Prostate gland (tissue), 2 donors: ENCODE results near the gene HDAC4.

Source experiments
- CTCF ChIP-seq, 4 experiments: fragments of 200-600 bp in 2 of 4; fragments of 450-650 bp in 2 of 4; sonication (generic) in 2 of 4; IDR thresholded peaks; 1 replicate in 3 of 4; 2 replicates in 1 of 4; pipeline ENCODE4 v1.5.1; 2016 to 2019; ENCODE audit warnings: antibody characterized with exemption in 4 of 4, mild to moderate bottlenecking in 2 of 4, moderate library complexity in 2 of 4
- POLR2A ChIP-seq: fragments of 450-650 bp; IDR thresholded peaks from one replicate; pipeline ENCODE4 v1.6.1; 2016; ENCODE audit warnings: antibody characterized with exemption, mild to moderate bottlenecking
- POLR2AphosphoS5 ChIP-seq: sonication (generic); formaldehyde crosslinking; IDR thresholded peaks from one replicate; pipeline ENCODE4 v1.6.1; 2017; ENCODE audit warnings: antibody characterized with exemption

- TF ChIP-seq CTCF (IDR thresholded peaks at IDR 0.05), result no peak
- no peak for TF ChIP-seq POLR2AphosphoS5
- no peak for TF ChIP-seq POLR2A
Measured at GRCh38 chr2:239354132-239354790, 46.6 kb downstream of the HDAC4 start.
